HEK293 (cell line): ENCODE measurements around the gene NELL2.

ENCODE experiments used
- CTCF ChIA-PET: fragments of 350-600 bp; formaldehyde crosslinking; extraction: SDS; loops from one replicate; lab custom pipeline; 2021; ENCODE audit warnings: antibody characterized with exemption; lab: Yijun Ruan, JAX
- POLR2A ChIA-PET: fragments of 300-600 bp; formaldehyde crosslinking; extraction: SDS; loops from one replicate; lab custom pipeline; 2020; ENCODE audit warnings: antibody characterized with exemption, inconsistent platforms; lab: Yijun Ruan, JAX
- H3K27ac ChIP-seq: fragments of 200-500 bp; sonication (Bioruptor generic); 2 replicates; pipeline ENCODE4 v1.5.1; 2014; ENCODE audit warnings: low read depth, low read length, control low read depth, inconsistent platforms; ENCODE audit errors: extremely low read depth
- H3K36me3 ChIP-seq, 2 experiments: fragments of 200-500 bp in 1 of 2; sonication (Bioruptor generic) in 1 of 2; 1 replicate in 1 of 2; 2 replicates in 1 of 2; pipeline ENCODE4 v1.5.1; 2014 to 2017; ENCODE audit warnings: inconsistent platforms in 2 of 2, low read length in 2 of 2; ENCODE audit not compliant: control insufficient read depth in 2 of 2, insufficient read depth in 1 of 2
- H3K4me1 ChIP-seq: fragments of 200-500 bp; sonication (Bioruptor generic); 2 replicates; pipeline ENCODE4 v1.5.1; 2014; ENCODE audit warnings: mild to moderate bottlenecking, low read length, inconsistent platforms; ENCODE audit not compliant: control insufficient read depth, insufficient read depth
- H3K4me3 ChIP-seq: 2 replicates; pipeline ENCODE4 v1.5.1; 2011; ENCODE audit warnings: low read depth, mild to moderate bottlenecking, control low read depth, low read length, moderate library complexity
- H3K9me3 ChIP-seq: fragments of 200-500 bp; sonication (Bioruptor generic); 2 replicates; pipeline ENCODE4 v1.5.1; 2014; ENCODE audit warnings: low read depth, low read length, inconsistent platforms; ENCODE audit not compliant: control insufficient read depth, insufficient read depth
- GLIS1 ChIP-seq: fragments of 450-650 bp; formaldehyde crosslinking; IDR thresholded peaks from 2 replicates; pipeline ENCODE4 v1.5.1; 2016; ENCODE audit warnings: missing biosample characterization, missing genetic modification characterization
- HIC1 ChIP-seq: fragments of 450-650 bp; formaldehyde crosslinking; IDR thresholded peaks from 2 replicates; pipeline ENCODE4 v1.5.1; 2016; ENCODE audit warnings: missing biosample characterization, missing genetic modification characterization
- MZF1 ChIP-seq: fragments of 450-650 bp; formaldehyde crosslinking; IDR thresholded peaks from 2 replicates; pipeline ENCODE4 v1.5.1; 2017; ENCODE audit warnings: missing biosample characterization, missing genetic modification characterization, borderline replicate concordance
- REPIN1 ChIP-seq: fragments of 450-650 bp; formaldehyde crosslinking; IDR thresholded peaks from 2 replicates; pipeline ENCODE4 v1.5.1; 2017; ENCODE audit warnings: missing biosample characterization, missing genetic modification characterization, low read depth
- ZFHX2 ChIP-seq: fragments of 450-650 bp; formaldehyde crosslinking; conservative IDR thresholded peaks from 2 replicates; pipeline ENCODE4 v1.5.1; 2016; ENCODE audit warnings: missing biosample characterization, missing genetic modification characterization
- ZNF10 ChIP-seq: fragments of 450-650 bp; formaldehyde crosslinking; IDR thresholded peaks from 2 replicates; pipeline ENCODE4 v1.5.1; 2017; ENCODE audit warnings: missing biosample characterization, missing genetic modification characterization
- ZNF138 ChIP-seq: fragments of 450-650 bp; formaldehyde crosslinking; IDR thresholded peaks from 2 replicates; pipeline ENCODE4 v1.5.1; 2016; ENCODE audit warnings: missing biosample characterization, missing genetic modification characterization, borderline replicate concordance
- ZNF157 ChIP-seq: fragments of 450-650 bp; formaldehyde crosslinking; IDR thresholded peaks from 2 replicates; pipeline ENCODE4 v1.5.1; 2016; ENCODE audit warnings: missing biosample characterization, missing genetic modification characterization
- ZNF19 ChIP-seq: fragments of 450-650 bp; formaldehyde crosslinking; IDR thresholded peaks from 2 replicates; pipeline ENCODE4; 2016; ENCODE audit warnings: missing biosample characterization, missing genetic modification characterization, low read depth
- ZNF280C ChIP-seq: fragments of 450-650 bp; formaldehyde crosslinking; IDR thresholded peaks from 2 replicates; pipeline ENCODE4 v1.5.1; 2016; ENCODE audit warnings: missing biosample characterization, missing genetic modification characterization
- ZNF513 ChIP-seq: fragments of 450-650 bp; IDR thresholded peaks from 2 replicates; pipeline ENCODE4 v1.5.1; 2018; ENCODE audit warnings: missing biosample characterization, missing genetic modification characterization
- ZNF530 ChIP-seq: fragments of 450-650 bp; formaldehyde crosslinking; IDR thresholded peaks from 2 replicates; pipeline ENCODE4 v1.5.1; 2016; ENCODE audit warnings: low read depth, missing biosample characterization, missing genetic modification characterization
- ZNF544 ChIP-seq: fragments of 450-650 bp; formaldehyde crosslinking; IDR thresholded peaks from 2 replicates; pipeline ENCODE4 v1.5.0; 2017; ENCODE audit warnings: missing biosample characterization, missing genetic modification characterization
- ZNF549 ChIP-seq: fragments of 450-650 bp; IDR thresholded peaks from 2 replicates; pipeline ENCODE4 v1.5.1; 2018; ENCODE audit warnings: missing biosample characterization, missing genetic modification characterization, mild to moderate bottlenecking, inconsistent platforms, moderate library complexity
- ZNF660 ChIP-seq: fragments of 450-650 bp; IDR thresholded peaks from 2 replicates; pipeline ENCODE4 v1.5.1; 2018; ENCODE audit warnings: missing biosample characterization, mild to moderate bottlenecking, missing genetic modification characterization
- ZNF670 ChIP-seq: fragments of 450-650 bp; formaldehyde crosslinking; IDR thresholded peaks from 2 replicates; pipeline ENCODE4 v1.5.1; 2016; ENCODE audit warnings: missing biosample characterization, missing genetic modification characterization, low read depth
- TF ChIP-seq, protein P1 (sequence below): fragments of 450-650 bp; formaldehyde crosslinking; IDR thresholded peaks from 2 replicates; pipeline ENCODE4 v1.5.1; 2017; ENCODE audit warnings: missing biosample characterization, mild to moderate bottlenecking, missing genetic modification characterization, moderate library complexity
- TF ChIP-seq, protein P2 (sequence below): fragments of 450-650 bp; formaldehyde crosslinking; IDR thresholded peaks from 2 replicates; pipeline ENCODE4 v1.5.1; 2016; ENCODE audit warnings: missing biosample characterization, missing genetic modification characterization
- TF ChIP-seq, protein P3 (sequence below): fragments of 450-650 bp; IDR thresholded peaks from 2 replicates; pipeline ENCODE4 v1.5.1; 2018; ENCODE audit warnings: missing biosample characterization, mild to moderate bottlenecking, missing genetic modification characterization

The NELL2 gene

DNA sequence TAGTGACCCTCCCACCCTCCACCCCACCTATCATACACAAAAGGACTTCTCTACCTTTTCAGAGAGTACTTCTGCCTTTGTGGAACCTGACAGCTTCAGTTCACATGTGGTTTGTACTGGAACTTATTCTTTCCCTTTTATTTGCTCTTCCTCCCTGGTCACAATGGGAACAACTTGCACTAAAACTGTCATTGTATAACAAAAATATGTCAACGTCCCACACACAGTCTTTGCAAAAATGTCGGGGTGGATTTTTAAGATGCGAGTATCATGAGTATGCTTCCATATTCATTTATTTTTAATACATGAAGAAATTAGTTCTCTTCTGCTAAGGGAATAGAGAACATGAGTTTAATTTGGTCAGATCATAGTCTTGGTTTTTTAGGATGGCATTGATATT, 45.6 kb upstream of the NELL2 start:
- POLR2A ChIA-PET: no interaction called here
- CTCF ChIA-PET: interaction anchor here (0.6 to 1.7 kb wide), 4 partner anchors 9 to 140 kb away, joined by 3 to 11 read pairs (median 4); no protein-coding TSS in a partner anchor
- no peak overlapping the region for H3K4me3 ChIP-seq

DNA sequence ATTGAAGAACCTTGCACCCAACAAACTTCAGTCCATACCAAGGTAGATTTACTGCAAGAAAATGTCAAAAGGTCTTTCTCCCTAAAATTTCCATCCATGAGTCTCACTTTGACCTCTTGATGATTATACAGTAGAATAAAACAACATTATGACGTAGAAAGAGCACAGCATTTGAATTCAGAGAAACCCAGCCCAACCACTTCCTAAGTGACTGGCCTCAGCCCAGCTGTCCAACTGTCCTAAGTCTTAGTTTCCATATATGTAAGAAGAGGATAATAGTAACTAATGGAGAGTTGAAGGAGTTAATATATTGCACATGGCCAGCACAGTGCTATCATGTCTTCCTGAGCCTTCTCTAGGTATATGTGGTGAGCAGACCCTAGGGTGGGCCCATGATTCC, 41.0 kb upstream of the NELL2 start:
- no peaks in the 10 kb centered on the region for H3K4me1 ChIP-seq
- H3K27ac ChIP-seq: no peak overlapping the region
- no peaks in the 10 kb centered on the region for H3K9me3 ChIP-seq
- H3K4me3 ChIP-seq: no peak overlapping the region
- ChIA-PET POLR2A (no interaction called here), CTCF (interaction anchor here (0.7 kb wide), 1 partner anchor 12 kb away, joined by 3 read pairs; no protein-coding TSS in a partner anchor)
- H3K36me3 ChIP-seq: no peaks in the 10 kb centered on the region
- TF ChIP-seq, protein P1, sequence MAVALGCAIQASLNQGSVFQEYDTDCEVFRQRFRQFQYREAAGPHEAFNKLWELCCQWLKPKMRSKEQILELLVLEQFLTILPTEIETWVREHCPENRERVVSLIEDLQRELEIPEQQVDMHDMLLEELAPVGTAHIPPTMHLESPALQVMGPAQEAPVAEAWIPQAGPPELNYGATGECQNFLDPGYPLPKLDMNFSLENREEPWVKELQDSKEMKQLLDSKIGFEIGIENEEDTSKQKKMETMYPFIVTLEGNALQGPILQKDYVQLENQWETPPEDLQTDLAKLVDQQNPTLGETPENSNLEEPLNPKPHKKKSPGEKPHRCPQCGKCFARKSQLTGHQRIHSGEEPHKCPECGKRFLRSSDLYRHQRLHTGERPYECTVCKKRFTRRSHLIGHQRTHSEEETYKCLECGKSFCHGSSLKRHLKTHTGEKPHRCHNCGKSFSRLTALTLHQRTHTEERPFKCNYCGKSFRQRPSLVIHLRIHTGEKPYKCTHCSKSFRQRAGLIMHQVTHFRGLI (tag by site-specific recombination): peak; percentile 61; the same call in 1 of the 2 replicates
- TF ChIP-seq GLIS1 (tag by site-specific recombination): no peak

More for the DNA sequence above, 45.6 kb upstream of the NELL2 start:
- Histone ChIP-seq H3K27ac (no peak overlapping the region), H3K9me3 (no peaks in the 10 kb centered on the region), H3K4me1 (no peaks in the 10 kb centered on the region), H3K36me3 (no peaks in the 10 kb centered on the region)
- TF ChIP-seq GLIS1 (tag by site-specific recombination) (no peak), ZNF670 (tag by site-specific recombination) (no peak), ZNF660 (tag by site-specific recombination) (no peak), ZNF157 (tag by site-specific recombination) (no peak), REPIN1 (no peak), ZNF19 (tag by site-specific recombination) (no peak), ZNF544 (no peak), ZNF513 (no peak), ZNF138 (tag by site-specific recombination) (no peak), MZF1 (tag by site-specific recombination) (no peak), ZNF530 (tag by site-specific recombination) (no peak), ZNF10 (no peak)
- TF ChIP-seq, protein P2, sequence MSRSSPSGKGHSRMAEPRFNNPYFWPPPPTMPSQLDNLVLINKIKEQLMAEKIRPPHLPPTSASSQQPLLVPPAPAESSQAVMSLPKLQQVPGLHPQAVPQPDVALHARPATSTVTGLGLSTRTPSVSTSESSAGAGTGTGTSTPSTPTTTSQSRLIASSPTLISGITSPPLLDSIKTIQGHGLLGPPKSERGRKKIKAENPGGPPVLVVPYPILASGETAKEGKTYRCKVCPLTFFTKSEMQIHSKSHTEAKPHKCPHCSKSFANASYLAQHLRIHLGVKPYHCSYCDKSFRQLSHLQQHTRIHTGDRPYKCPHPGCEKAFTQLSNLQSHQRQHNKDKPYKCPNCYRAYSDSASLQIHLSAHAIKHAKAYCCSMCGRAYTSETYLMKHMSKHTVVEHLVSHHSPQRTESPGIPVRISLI (tag by site-specific recombination): no peak

- no peak overlapping the region for H3K4me3 ChIP-seq
- H3K4me1 ChIP-seq: no peaks in the 10 kb centered on the region
- POLR2A ChIA-PET: no interaction called here
- no peaks in the 10 kb centered on the region for H3K9me3 ChIP-seq
- H3K27ac ChIP-seq: no peak overlapping the region
- CTCF ChIA-PET: interaction anchor here (0.5 to 0.6 kb wide), 2 partner anchors 343 to 916 kb away, joined by 3 read pairs; no protein-coding TSS in a partner anchor
- no peaks in the 10 kb centered on the region for H3K36me3 ChIP-seq
- TF ChIP-seq HIC1 (tag by site-specific recombination) (no peak), ZNF549 (tag by site-specific recombination) (no peak), ZFHX2 (tag by site-specific recombination) (no peak), ZNF280C (tag by site-specific recombination) (no peak)
- TF ChIP-seq, protein P3, sequence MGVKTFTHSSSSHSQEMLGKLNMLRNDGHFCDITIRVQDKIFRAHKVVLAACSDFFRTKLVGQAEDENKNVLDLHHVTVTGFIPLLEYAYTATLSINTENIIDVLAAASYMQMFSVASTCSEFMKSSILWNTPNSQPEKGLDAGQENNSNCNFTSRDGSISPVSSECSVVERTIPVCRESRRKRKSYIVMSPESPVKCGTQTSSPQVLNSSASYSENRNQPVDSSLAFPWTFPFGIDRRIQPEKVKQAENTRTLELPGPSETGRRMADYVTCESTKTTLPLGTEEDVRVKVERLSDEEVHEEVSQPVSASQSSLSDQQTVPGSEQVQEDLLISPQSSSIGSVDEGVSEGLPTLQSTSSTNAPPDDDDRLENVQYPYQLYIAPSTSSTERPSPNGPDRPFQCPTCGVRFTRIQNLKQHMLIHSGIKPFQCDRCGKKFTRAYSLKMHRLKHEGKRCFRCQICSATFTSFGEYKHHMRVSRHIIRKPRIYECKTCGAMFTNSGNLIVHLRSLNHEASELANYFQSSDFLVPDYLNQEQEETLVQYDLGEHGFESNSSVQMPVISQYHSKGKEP: no peak
- TF ChIP-seq, protein P2 (tag by site-specific recombination): no peak
Measured at GRCh38 chr12:44915958-44916357, 39.8 kb upstream of the NELL2 start.
